Measurements from ENCODE around the gene FH.

The FH gene

DNA sequence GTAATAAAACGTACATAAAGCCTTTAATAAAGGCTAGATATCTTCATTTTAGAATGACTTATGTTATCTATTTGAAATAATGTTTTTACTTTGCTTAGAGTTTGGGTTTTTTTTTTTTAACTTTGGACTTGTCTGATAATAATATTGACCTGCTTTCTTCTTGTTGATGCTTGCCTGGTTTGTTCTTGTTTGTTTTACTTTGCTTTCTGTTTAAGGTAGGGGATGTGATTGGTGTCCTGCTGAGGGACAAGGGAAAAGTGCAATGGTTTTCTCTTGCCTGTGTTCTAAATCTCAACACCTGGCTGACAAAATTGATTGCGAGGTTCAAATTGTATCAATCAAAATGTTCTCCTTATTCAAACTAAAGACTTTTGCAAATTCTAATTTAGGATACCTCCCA, 2.2 kb upstream of the FH start:
- DNase-seq: no peak

DNA sequence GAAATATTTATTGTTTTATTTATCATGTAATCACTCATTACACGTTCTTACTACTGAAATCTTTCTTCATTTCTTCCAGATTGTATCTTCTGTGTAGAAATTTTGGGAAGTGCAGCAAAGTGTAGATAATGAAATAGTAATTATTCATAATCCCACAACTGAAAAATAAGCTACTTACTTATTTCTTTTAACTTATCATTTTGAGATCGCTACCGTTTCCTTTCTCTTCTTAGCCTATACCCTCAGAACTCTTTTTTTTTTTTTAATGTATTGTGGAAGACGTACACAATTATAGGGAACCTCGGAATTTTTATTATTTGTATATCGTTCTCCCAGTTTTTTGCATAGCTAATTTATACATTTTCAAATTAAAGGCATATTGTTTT, 518 bp upstream of the FH start:
- no peak for DNase-seq

DNA sequence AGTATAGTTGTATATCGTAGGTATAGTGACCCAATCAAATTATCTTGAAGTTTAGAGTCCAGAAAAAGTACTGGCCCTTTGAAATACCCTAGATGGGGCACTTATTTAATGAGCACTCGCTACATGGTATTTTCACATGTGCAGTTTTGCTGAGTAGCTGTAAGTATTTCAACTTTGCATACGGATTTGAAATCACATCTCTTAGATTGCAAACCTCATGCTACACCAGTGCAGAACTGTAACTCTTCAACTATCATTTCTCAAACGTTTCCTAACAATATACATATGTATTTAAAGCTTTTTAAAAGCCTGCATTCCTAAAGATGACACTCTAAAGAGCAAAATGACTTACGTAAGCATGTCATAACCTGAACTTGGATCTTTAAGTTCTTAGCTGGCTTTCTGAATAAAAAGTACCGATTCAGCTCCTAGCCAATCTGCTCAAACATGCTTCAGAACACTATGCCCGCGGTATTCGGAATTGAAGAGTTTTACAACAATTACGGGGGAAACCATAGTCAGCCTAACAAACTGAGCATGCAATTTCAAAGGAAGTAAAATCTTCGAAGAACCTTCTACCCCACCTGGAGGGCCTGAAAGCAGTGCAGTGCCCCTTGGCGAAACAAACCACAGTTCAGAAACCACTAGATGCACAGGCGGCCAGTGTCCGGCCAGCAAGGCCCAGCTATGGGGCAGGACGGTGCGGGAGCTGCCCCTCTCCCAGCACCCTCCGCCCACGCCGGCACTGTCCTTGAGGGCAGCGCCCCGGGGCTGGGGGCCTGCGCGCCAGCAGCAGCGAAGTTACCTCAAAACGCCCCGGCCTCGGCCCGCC, 863 bp downstream of the FH start:
- DNase-seq: peak in 1 of 2 donors; percentile 1

DNA sequence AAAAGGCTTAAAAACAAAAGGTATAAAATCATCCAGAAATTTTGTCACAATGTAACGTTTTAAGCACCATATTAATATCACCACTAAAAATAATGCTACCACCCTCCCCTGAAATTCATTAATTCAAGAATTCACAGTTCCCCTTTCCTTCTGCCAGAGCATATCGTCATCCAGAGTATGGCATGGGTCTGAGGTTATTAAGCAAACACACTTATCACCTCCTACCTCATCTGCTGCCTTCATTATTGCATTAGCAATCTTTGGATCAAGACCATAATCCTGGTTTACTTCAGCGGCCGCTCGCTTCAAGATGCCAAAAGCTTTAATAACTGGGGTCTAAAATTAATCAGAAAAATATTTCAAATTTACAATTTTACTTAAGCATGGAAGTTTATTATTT, 6.2 kb downstream of the FH start:
- no peak for DNase-seq

DNA sequence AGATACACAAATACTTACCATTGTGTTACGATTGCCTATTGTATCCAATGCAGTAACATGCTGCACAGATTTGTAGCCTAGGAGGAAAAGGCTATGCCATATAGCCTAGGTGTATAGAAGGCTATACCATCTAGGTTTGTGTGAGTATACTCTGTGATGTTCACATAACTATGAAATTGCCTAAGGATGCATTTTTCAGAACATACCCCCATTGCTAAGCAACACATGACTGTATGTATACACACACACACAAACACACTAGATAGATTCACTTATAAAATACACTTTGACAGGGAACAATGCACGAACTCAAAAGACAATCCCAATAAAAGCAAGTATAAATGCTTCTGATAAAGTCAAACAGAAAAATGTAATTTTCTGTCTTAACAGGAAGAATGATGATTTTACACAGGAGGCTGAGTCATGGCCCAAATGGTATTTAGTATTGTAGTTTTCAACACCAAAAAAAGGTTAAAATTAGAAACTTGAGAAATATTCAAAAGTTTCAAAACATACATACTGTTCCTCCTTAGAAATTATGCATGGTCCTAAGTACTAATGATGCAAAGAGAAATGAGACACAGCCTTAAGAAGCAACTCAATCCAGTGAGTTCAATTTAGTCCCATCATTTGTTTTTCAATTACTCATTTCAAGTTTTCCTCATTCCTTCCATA, 12.2 kb downstream of the FH start:
- DNase-seq: no peak

DNA sequence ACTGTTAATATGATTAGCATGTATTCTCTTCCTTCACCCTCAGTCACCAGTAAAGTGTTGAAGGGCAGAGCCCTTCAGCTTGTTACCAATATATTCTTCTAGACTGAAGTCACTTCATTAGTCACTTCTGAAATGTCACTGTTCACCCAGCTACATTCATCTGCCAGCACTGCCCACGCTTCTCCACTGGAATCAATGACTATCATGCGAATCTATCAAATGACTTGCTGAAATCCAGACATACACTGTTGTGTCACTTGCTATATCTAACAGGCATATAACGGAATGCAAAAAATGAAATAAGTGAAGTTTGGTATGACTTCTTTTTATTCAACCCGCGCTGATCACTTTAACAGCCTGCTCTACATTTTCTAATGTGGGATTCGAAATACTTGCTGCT, 16.1 kb downstream of the FH start:
- DNase-seq: no peak

DNA sequence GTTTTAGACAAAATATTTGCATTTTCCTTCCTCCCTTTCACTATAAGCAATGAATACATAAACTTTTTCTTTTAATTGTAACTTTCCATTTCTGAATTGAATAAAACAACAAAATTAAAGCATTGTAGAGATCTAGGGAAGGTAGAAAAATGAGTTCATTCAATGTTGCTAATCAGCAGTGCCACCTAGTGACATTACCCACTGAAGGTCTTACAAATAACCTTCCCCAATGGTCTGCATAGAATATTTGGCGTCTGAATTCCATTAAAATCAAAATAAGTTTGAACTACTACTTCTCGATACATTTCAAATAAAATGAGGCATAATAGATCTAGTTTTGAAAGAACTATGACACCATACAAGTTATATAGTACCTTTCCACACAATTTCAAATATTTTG, 19.6 kb downstream of the FH start:
- DNase-seq: no peak

DNA sequence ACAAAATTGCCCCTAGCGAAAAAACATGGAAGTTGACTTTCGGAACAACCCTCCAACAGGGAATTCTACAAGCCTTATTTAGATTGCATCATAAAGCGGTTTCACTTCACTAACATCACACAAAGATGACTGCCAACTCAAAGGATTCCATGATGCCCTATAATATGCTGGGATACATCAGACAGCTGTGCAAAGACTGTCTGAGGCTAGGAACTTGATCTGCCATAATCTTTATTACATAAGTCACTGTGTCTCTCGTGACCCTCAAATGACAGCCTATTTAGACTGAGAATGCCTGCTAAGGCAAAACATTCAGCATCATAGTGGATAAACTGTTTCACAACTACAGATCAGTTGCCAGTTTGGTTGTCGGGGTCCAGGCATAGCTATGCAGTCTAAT, 23.8 kb downstream of the FH start:
- DNase-seq: no peak

DNA sequence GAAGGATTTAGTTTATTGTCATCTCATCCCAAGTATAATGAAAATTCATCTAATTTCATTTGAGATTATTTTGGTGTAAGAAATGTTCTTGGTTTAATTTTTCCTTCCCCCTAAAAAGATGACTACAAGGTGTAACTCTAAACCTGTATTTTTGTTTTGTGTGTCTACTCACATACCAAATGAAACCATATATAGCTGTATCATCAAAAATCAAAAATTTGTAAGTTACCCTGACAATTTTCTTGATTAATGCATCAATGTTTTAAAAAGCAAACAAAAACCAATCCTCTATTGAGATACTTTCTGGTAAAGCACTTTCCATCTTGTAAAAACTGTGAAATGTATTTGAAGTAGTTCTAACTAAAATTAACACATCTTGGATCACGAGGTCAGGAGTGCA, 30.8 kb downstream of the FH start:
- DNase-seq: no peak

DNA sequence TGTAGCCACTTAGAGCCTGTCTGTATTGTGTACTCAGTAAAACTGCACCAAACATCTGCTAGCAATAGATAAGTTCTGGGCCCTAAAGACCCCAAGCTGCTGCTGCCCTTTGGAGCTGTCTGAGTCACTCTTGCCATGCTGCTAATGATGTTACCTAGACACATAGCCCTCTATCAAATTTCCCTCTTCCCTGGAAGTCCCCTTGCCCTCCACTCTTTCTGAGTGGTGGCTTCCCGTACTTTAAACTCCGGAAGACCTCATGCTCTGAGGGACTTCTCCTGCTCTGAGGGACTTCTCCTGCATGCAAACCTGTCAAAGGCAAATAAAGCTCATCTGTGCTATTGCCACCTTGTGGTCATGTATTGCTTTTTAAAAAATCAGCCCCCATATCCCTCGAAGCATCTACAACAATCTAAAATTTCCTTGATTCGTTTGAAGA, 34.0 kb downstream of the FH start:
- DNase-seq: no peak

DNA sequence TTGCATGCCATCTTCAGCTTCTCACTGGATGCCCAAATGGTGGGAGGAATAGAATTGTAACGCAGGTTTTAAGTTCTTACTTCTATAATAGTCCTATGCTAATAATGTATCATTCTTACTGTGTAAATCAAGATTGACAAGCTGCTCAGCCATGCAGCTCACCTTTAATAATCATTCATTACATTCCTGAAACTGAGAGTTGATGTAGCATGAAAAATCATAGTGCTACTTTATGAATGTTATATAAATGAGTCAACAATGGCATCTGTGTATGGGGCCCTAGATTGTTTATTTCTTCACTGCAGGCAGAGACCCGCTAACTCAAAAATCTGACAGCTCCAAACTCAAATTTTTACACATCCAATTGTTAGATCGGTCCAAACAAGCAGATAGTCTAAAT, 34.4 kb downstream of the FH start:
- no peak for DNase-seq

DNA sequence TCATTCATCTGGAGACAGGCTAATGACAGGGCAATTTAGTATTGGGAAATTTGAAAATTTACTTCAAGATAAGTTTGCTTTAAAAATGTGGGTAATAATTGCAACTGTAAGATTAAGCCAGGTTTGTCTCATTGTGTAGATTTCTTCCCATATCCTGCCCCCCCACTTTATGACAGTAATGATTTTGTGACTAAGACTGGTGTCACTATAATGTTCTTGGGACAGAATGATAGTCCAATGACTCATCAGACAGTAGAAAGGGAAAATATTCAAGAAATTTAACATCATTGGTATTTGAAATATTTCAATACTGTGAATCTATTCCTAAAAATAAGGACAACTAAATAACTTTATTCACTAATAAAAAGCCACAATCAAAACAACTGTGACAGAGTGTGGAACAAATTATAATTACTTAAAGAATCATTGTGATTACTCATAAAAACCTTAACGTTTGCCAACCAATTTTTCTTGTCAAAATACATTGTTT, 36.7 kb downstream of the FH start:
- DNase-seq: no peak

DNA sequence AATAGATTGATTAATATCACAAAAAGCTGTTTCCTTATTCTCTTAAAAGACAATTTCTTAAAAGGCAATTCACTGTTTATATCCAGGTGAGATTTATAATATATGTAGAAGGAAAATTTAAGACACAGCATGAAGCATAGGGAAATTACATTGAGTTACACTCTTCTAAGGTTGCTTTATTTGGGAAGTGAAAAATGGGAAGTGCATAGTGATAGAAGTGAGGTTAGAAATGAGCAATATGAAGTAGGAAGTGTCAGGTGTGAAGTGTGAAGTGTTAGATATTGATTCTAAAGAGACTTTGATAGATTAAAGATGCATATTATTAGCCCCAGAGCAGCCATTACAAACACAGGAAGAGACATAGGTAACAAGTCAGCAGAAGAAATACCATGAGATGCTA, 40.3 kb downstream of the FH start:
- DNase-seq: no peak

DNA sequence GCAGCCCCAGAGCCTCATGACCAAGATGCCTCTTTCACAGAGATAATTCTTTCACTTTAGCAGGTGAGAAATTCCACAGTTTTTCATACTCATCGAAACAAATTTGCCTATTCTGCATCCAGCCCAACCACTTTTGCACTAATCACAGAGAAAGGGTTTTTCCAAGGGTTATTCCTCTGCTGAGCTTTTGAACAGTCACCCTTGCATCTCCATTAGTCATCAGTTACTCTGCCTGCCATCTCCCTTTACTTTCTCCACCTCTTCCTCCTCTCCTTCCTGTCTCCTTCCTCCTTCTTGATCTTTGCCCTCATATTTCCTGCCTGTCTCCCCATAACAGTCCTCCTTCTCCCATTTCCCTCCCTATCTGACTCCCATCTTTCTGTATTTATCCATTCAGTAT, 43.9 kb downstream of the FH start:
- no peak for DNase-seq

DNA sequence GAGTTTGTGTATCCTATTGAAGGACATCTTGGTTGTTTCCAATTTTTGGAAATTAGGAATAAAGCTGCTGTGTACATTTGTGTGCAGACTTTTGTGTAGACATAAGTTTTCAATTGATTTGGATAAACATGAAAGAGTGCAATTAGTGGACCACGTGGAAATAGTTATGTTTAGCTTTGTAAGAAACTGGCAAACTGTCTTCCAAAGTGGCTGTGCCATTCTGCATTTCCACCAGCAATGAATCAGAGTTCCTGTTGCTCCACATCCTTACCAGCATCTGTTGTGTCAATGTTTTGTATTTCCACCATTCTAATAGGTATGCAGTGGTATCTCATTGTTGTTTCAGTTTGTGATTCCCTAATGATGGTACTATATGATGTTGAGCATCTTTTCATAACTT, 46.5 kb downstream of the FH start:
- no peak for DNase-seq

DNA sequence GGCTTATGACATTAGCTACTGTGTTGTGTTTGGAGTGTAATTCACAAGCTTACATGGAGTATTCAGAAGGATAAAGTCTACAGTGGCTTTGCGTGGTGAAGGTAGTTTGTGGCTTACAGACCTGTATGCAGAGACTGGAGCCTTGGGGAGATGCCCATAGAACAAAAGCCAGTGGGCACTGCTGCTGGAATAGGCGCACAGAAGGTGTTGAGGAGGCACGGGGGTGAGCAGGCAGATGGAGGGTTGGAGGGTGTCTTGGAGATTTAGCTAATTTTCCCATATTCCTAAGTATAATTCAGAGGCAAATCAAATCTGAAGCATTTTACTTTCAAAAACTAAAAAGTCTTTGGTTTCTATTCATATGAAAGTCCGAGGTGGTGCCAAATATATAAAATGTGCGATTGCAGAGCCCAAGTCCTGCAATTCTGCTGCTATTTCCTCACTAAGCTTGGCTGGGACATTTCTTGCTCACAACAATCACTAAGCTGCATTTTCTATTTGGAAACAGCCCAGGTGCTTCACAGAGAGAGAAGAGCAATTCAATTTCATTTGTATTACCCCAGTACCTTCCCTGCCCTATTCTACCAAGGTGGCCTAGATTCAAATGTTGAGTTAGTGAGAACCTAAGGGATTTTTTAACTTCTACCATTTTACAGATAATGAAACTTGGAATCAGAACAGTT, 48.5 kb downstream of the FH start:
- DNase-seq: no peak

DNA sequence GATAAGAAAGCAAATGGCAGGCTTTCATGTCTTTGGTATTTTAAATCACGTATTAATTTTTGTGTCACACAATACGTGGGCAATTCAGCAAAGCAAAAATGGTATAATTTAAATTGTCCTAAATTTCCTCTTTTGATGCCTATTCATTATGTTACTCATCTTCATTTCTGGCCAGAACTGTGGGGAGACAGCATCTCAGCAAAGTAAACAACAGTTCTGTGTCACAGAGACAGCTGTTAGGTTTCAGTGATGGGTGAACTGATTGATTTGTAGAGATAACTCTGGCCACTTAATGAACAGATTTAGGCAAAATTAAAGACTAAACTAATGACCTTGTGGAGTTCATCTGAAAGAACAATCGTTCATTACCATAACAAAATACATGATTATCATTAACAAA, 49.2 kb downstream of the FH start:
- DNase-seq: no peak

DNA sequence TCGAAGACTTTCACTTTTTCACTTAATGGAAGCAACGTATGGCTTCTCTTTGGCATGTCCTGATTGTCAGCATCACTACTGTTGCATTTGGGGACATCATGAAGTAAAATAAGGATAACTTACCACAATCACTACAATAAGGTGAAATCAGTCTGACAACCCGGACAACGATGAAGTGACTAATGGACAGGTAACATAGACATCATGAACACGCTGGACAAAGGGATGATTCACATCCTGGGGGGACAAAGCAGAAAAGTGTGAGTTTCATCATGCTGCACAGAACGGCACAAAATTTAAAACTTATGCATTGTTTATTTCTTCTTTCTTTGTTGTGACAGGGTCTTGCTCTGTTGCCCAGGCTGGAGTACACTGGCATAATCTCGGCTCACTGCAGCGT, 53.9 kb downstream of the FH start:
- no peak for DNase-seq

DNA sequence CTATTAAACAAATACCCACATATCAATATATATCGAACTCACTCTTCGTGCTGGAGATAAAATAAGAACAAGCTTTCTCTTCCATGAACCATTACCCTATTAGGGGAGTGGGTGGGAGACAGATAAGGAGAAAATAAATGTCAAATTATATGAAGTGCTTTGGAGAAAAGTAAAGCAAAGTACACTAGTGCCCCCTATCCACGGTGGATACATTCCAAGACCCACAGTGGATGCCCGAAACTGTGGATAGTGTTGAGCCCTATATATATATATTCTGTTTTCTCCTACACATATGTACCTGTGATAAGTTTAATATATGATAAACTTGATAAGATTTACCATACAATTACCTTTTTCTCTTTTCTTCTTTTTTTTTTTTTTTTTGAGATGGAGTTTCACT, 54.6 kb downstream of the FH start:
- no peak for DNase-seq

DNA sequence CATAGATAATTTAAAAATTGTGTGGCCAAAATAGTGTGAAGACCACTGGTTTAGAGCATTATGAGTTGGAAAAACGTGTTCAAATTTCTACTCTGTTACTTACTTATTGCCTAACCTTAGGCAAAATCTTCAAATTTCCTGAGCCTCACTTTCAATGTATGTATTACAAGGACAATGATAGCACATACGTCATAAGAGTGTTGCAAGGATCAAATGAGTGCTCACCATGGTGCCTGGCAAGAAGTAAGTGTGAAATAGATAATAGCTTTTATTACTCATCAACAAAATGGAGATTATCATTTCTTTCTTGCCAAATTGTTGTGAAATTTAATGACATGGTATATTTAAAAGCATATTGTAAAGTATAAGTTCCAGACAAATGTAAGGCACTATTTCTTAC, 57.2 kb downstream of the FH start:
- no peak for DNase-seq

DNA sequence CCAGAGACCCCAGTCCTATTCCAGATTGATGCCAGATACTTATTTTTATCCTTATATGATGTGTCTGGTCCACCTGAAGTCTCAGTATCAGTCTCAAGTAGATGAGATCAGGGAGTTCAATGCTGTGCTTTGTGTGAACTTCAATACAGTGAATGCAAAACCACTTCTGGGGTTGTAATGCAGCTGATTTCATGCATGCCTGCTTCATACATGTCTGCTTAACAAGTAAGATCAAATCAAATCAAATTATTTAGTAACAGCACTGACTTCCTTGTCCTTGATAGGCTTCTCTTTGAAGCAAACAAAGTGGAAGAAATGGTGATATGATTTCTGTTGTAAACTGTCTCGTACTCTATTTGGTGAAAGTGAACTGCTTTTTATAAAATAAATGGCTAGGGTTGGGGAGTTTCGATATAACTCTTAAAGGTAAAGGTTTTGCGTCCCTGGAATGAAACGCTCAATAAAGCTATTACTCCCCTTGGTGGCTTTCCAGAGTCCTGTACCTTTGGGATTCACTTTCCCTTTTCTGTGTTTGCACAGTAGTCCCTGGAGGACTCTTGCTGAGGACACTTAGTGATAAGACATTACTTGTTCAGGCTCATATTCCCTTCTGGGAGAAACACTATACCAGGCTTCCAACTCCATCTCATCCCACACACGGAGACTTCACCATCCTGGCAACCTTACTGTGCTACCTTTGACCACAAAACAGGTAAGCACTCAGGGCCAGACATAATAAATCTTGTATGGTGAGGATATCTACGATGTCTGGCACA, 59.3 kb downstream of the FH start:
- no peak for DNase-seq

DNA sequence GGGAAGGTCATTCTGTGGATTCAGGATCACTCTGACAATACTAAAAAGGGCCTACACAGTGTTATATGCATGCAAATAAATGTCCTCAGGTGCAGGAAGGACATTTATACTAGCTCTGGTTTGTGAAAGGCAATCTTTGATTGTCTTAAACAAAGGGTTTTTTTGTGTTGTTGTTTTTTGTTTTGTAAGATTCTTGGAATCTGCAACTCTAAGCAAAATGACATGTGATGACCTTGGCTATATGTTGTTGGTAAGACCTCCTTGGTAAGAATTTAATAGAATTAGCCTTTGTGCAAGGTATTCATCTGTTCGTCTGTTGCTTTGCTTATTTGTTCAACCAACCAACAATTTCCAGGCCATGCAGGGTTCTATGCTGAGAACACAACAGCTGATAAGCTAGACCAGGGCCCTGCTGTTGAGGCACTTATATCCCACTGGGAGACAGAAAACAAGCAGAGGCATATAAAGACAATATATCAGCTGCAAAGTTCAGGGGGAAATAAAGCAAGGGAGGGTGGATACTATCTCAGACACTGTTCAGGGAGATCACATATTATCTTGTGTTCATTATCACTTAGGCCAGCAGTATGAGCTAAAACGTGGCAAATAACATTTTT, 60.3 kb downstream of the FH start:
- DNase-seq: no peak

DNA sequence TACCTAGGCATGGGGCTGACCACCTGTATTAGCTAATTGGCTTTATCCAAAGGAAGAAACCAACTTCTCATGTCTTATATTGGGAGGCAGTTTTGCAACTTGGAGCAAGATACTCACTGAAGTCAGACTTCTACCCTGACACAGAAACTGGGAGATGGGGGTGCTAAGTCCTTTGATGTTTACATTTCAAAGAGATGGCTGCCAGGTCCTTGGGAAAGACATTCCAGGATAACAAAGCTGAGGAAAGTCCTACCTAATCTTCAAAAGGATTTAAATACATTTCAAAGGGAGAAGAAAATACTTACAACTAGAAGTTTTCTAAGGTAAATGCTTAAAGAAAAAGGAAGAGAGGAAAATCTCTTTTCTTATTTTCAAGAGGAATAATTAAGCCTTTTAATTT, 62.1 kb downstream of the FH start:
- no peak for DNase-seq

Measured in CD4-positive, alpha-beta T cell treated with Interferon alpha-2 for 1 hour (primary cell).